ENCODE measurements around the gene KLHL40. TPM values are rescaled to one million over a fixed set of nuclear protein-coding genes. Genes with fewer than 3 reads are reported as not detected.
A peak's percentile ranks its signal among the peaks of the same experiment; 100 is the strongest.

The KLHL40 gene
- total and polyA plus RNA-seq, 7 experiments from 2014 or later = not detected

- H3K36me3 Mint-ChIP-seq = peaks cover 2 to 14% (median 5%) of the 10 kb centered on the region in 5 donors
- H3K4me3 Mint-ChIP-seq = no peak overlapping the region
- ChIA-PET CTCF (no interaction called here), POLR2A (no interaction called here)
- Histone ChIP-seq H3K4me1 (ENCODE audit: control insufficient read depth in 2 of 2, insufficient read depth in 2 of 2, low read length in 2 of 2) (no peaks in the 10 kb centered on the region), H3K27me3 (ENCODE audit: control insufficient read depth in 2 of 2, insufficient read depth in 2 of 2, low read length in 2 of 2) (no peaks in the 10 kb centered on the region), H3K27ac (ENCODE audit: low read depth, low read length) (no peak overlapping the region), H3K36me3 (ENCODE audit: control insufficient read depth in 2 of 3, insufficient read depth in 3 of 3, low read length in 3 of 3) (no peaks in the 10 kb centered on the region), H3K4me3 (ENCODE audit: low read length) (no peak overlapping the region), H3K9me3 (ENCODE audit: control insufficient read depth in 2 of 3, low read length in 3 of 3) (no peaks in the 10 kb centered on the region)
- peaks cover 0 to 12% (median 0%) of the 10 kb centered on the region in 5 donors for H3K27me3 Mint-ChIP-seq
- H3K4me1 Mint-ChIP-seq = no peaks in the 10 kb centered on the region
- peaks cover 3 to 30% (median 14%) of the 10 kb centered on the region in 11 donors for H3K9me3 Mint-ChIP-seq
- H3K27ac Mint-ChIP-seq = no peak overlapping the region
- DNase-seq (no peak), ATAC-seq (no peak)
- intact Hi-C loops (cut with micrococcal nuclease) = no loop called here
Measured at GRCh38 chr3:42673082-42673481, 12.3 kb upstream of the KLHL40 start.

- no peaks in the 10 kb centered on the region for H3K9me3 ChIP-seq (ENCODE audit: control insufficient read depth in 2 of 3, low read length in 3 of 3)
- Mint-ChIP-seq H3K27ac (no peak overlapping the region), H3K27me3 (peaks cover 0 to 12% (median 0%) of the 10 kb centered on the region in 5 donors), H3K4me1 (no peaks in the 10 kb centered on the region), H3K9me3 (peaks cover 6 to 41% (median 18%) of the 10 kb centered on the region in 11 donors), H3K4me3 (no peak overlapping the region), H3K36me3 (peaks cover 2 to 25% (median 5%) of the 10 kb centered on the region in 5 donors)
- ChIA-PET POLR2A (no interaction called here), CTCF (no interaction called here)
- intact Hi-C loops (cut with micrococcal nuclease) = no loop called here
- no peaks in the 10 kb centered on the region for H3K27me3 ChIP-seq (ENCODE audit: control insufficient read depth in 2 of 2, insufficient read depth in 2 of 2, low read length in 2 of 2)
- ATAC-seq (no peak), DNase-seq (no peak)
- no peak overlapping the region for H3K4me3 ChIP-seq (ENCODE audit: low read length)
- H3K36me3 ChIP-seq (ENCODE audit: control insufficient read depth in 2 of 3, insufficient read depth in 3 of 3, low read length in 3 of 3) = no peaks in the 10 kb centered on the region
- no peaks in the 10 kb centered on the region for H3K4me1 ChIP-seq (ENCODE audit: control insufficient read depth in 2 of 2, insufficient read depth in 2 of 2, low read length in 2 of 2)
- no peak overlapping the region for H3K27ac ChIP-seq (ENCODE audit: low read depth, low read length)
Measured at GRCh38 chr3:42674146-42674545, 11.2 kb upstream of the KLHL40 start.

- no peaks in the 10 kb centered on the region for H3K27me3 ChIP-seq (ENCODE audit: control insufficient read depth in 2 of 2, insufficient read depth in 2 of 2, low read length in 2 of 2)
- Mint-ChIP-seq H3K36me3 (peaks cover 2 to 26% (median 5%) of the 10 kb centered on the region in 5 donors), H3K4me1 (no peaks in the 10 kb centered on the region), H3K4me3 (no peak overlapping the region), H3K9me3 (peaks cover 6 to 43% (median 17%) of the 10 kb centered on the region in 11 donors), H3K27ac (no peak overlapping the region), H3K27me3 (peaks cover 0 to 12% (median 0%) of the 10 kb centered on the region in 5 donors)
- ChIA-PET POLR2A (no interaction called here), CTCF (no interaction called here)
- H3K27ac ChIP-seq (ENCODE audit: low read depth, low read length) = no peak overlapping the region
- no peak overlapping the region for H3K4me3 ChIP-seq (ENCODE audit: low read length)
- H3K4me1 ChIP-seq (ENCODE audit: control insufficient read depth in 2 of 2, insufficient read depth in 2 of 2, low read length in 2 of 2) = no peaks in the 10 kb centered on the region
- no peaks in the 10 kb centered on the region for H3K36me3 ChIP-seq (ENCODE audit: control insufficient read depth in 2 of 3, insufficient read depth in 3 of 3, low read length in 3 of 3)
- no peaks in the 10 kb centered on the region for H3K9me3 ChIP-seq (ENCODE audit: control insufficient read depth in 2 of 3, low read length in 3 of 3)
- no peak for ATAC-seq
- intact Hi-C loops (cut with micrococcal nuclease) = no loop called here
- DNase-seq = no peak
Measured at GRCh38 chr3:42675909-42676308, 9.4 kb upstream of the KLHL40 start.

- Histone ChIP-seq H3K27me3 (ENCODE audit: control insufficient read depth in 2 of 2, insufficient read depth in 2 of 2, low read length in 2 of 2) (no peaks in the 10 kb centered on the region), H3K36me3 (ENCODE audit: control insufficient read depth in 2 of 3, insufficient read depth in 3 of 3, low read length in 3 of 3) (no peaks in the 10 kb centered on the region), H3K27ac (ENCODE audit: low read depth, low read length) (no peak overlapping the region), H3K4me1 (ENCODE audit: control insufficient read depth in 2 of 2, insufficient read depth in 2 of 2, low read length in 2 of 2) (no peaks in the 10 kb centered on the region), H3K9me3 (ENCODE audit: control insufficient read depth in 2 of 3, low read length in 3 of 3) (no peaks in the 10 kb centered on the region), H3K4me3 (ENCODE audit: low read length) (no peak overlapping the region)
- Mint-ChIP-seq H3K27me3 (peaks cover 7 to 17% (median 9%) of the 10 kb centered on the region in 5 donors), H3K27ac (no peak overlapping the region), H3K9me3 (peaks cover 6 to 37% (median 17%) of the 10 kb centered on the region in 11 donors), H3K36me3 (peaks cover 2 to 26% (median 11%) of the 10 kb centered on the region in 5 donors), H3K4me3 (peak overlapping the region in 1 of 10 donors; percentile 38), H3K4me1 (no peaks in the 10 kb centered on the region)
- ChIA-PET POLR2A (no interaction called here), CTCF (no interaction called here)
- intact Hi-C loops (cut with micrococcal nuclease) = no loop called here
- DNase-seq = no peak
- ATAC-seq = no peak
Measured at GRCh38 chr3:42678447-42678846, 6.9 kb upstream of the KLHL40 start.

GRCh38 chr3:42680271-42680670 lies 5.1 kb upstream of the KLHL40 start:
- no peaks in the 10 kb centered on the region for H3K4me1 ChIP-seq (ENCODE audit: control insufficient read depth in 2 of 2, insufficient read depth in 2 of 2, low read length in 2 of 2)
- Mint-ChIP-seq H3K36me3 (peaks cover 0 to 26% (median 11%) of the 10 kb centered on the region in 5 donors), H3K27ac (no peak overlapping the region), H3K9me3 (peaks cover 6 to 37% (median 17%) of the 10 kb centered on the region in 11 donors), H3K4me1 (no peaks in the 10 kb centered on the region), H3K27me3 (peaks cover 9 to 17% (median 12%) of the 10 kb centered on the region in 5 donors), H3K4me3 (no peak overlapping the region)
- no peaks in the 10 kb centered on the region for H3K27me3 ChIP-seq (ENCODE audit: control insufficient read depth in 2 of 2, insufficient read depth in 2 of 2, low read length in 2 of 2)
- ATAC-seq (no peak), DNase-seq (no peak)
- H3K36me3 ChIP-seq (ENCODE audit: control insufficient read depth in 2 of 3, insufficient read depth in 3 of 3, low read length in 3 of 3) = no peaks in the 10 kb centered on the region
- ChIA-PET POLR2A (no interaction called here), CTCF (no interaction called here)
- no peak overlapping the region for H3K27ac ChIP-seq (ENCODE audit: low read depth, low read length)
- H3K4me3 ChIP-seq (ENCODE audit: low read length) = no peak overlapping the region
- H3K9me3 ChIP-seq (ENCODE audit: control insufficient read depth in 2 of 3, low read length in 3 of 3) = no peaks in the 10 kb centered on the region
- intact Hi-C loops (cut with micrococcal nuclease) = no loop called here

- no peaks in the 10 kb centered on the region for H3K4me1 ChIP-seq (ENCODE audit: control insufficient read depth in 2 of 2, insufficient read depth in 2 of 2, low read length in 2 of 2)
- H3K4me3 ChIP-seq (ENCODE audit: low read length) = no peak overlapping the region
- Mint-ChIP-seq H3K36me3 (peaks cover 0 to 26% (median 11%) of the 10 kb centered on the region in 5 donors), H3K9me3 (peaks cover 6 to 35% (median 17%) of the 10 kb centered on the region in 11 donors), H3K4me3 (no peak overlapping the region), H3K27me3 (peaks cover 9 to 18% (median 14%) of the 10 kb centered on the region in 5 donors), H3K27ac (no peak overlapping the region), H3K4me1 (peaks cover 0 to 2% (median 2%) of the 10 kb centered on the region in 7 donors)
- ChIA-PET CTCF (no interaction called here), POLR2A (no interaction called here)
- intact Hi-C loops (cut with micrococcal nuclease) = no loop called here
- H3K36me3 ChIP-seq (ENCODE audit: control insufficient read depth in 2 of 3, insufficient read depth in 3 of 3, low read length in 3 of 3) = no peaks in the 10 kb centered on the region
- DNase-seq (no peak), ATAC-seq (no peak)
- H3K27me3 ChIP-seq (ENCODE audit: control insufficient read depth in 2 of 2, insufficient read depth in 2 of 2, low read length in 2 of 2) = no peaks in the 10 kb centered on the region
- H3K9me3 ChIP-seq (ENCODE audit: control insufficient read depth in 2 of 3, low read length in 3 of 3) = no peaks in the 10 kb centered on the region
- H3K27ac ChIP-seq (ENCODE audit: low read depth, low read length) = no peak overlapping the region
Measured at GRCh38 chr3:42680806-42681205, 4.5 kb upstream of the KLHL40 start.

- intact Hi-C loops (cut with micrococcal nuclease) = no loop called here
- CTCF ChIA-PET = no interaction called here
- Mint-ChIP-seq H3K4me1 (peaks cover 0 to 6% (median 3%) of the 10 kb centered on the region in 7 donors), H3K9me3 (peaks cover 6 to 28% (median 12%) of the 10 kb centered on the region in 11 donors), H3K36me3 (peaks cover 0 to 24% (median 7%) of the 10 kb centered on the region in 5 donors), H3K27me3 (peaks cover 9 to 21% (median 19%) of the 10 kb centered on the region in 5 donors), H3K27ac (no peak overlapping the region), H3K4me3 (no peak overlapping the region)
- Histone ChIP-seq H3K4me1 (ENCODE audit: control insufficient read depth in 2 of 2, insufficient read depth in 2 of 2, low read length in 2 of 2) (no peaks in the 10 kb centered on the region), H3K4me3 (ENCODE audit: low read length) (no peak overlapping the region), H3K36me3 (ENCODE audit: control insufficient read depth in 2 of 3, insufficient read depth in 3 of 3, low read length in 3 of 3) (no peaks in the 10 kb centered on the region), H3K27me3 (ENCODE audit: control insufficient read depth in 2 of 2, insufficient read depth in 2 of 2, low read length in 2 of 2) (no peaks in the 10 kb centered on the region), H3K9me3 (ENCODE audit: control insufficient read depth in 2 of 3, low read length in 3 of 3) (no peaks in the 10 kb centered on the region), H3K27ac (ENCODE audit: low read depth, low read length) (no peak overlapping the region)
- DNase-seq = no peak
- no peak for ATAC-seq
- POLR2A ChIA-PET = no interaction called here
Measured at GRCh38 chr3:42681361-42682038, 3.8 kb upstream of the KLHL40 start.

Measured in naive thymus-derived CD4-positive, alpha-beta T cell (primary cell).